SU-DHL-6 (cell line): ENCODE data around the gene EHBP1L1.

Experiments used
- H2AFZ ChIP-seq: fragments of 200-600 bp; sonication (generic); 2 replicates; pipeline ENCODE4 v1.6.1; 2014; ENCODE audit warnings: low read depth, mild to moderate bottlenecking, moderate library complexity, mixed read lengths, antibody characterized with exemption, low read length; ENCODE audit not compliant: severe bottlenecking
- H3F3A ChIP-seq: fragments of 200-600 bp; shearing (Covaris generic); 2 replicates; pipeline ENCODE4 v1.6.0; 2016; ENCODE audit warnings: antibody characterized with exemption, mild to moderate bottlenecking; ENCODE audit not compliant: insufficient read depth
- H3K27ac ChIP-seq: fragments of 200-600 bp; sonication (generic); 2 replicates; pipeline ENCODE4 v1.5.1; 2016; ENCODE audit warnings: low read depth, mild to moderate bottlenecking, low read length, moderate library complexity, mixed read lengths
- H3K27me3 ChIP-seq: fragments of 200-600 bp; sonication (generic), shearing (Covaris generic); 2 replicates; pipeline ENCODE4 v1.6.0; 2014; ENCODE audit warnings: mild to moderate bottlenecking, low read length
- H3K36me3 ChIP-seq: fragments of 200-600 bp; sonication (generic); 2 replicates; pipeline ENCODE4 v1.6.1; 2014; ENCODE audit warnings: mild to moderate bottlenecking, low read length, mixed read lengths
- H3K4me2 ChIP-seq: fragments of 300-600, 200-600 bp; shearing (Covaris generic), sonication (generic); 2 replicates; pipeline ENCODE4 v1.6.0; 2014; ENCODE audit warnings: low read length, low read depth, mild to moderate bottlenecking; ENCODE audit not compliant: poor library complexity, severe bottlenecking
- H3K4me3 ChIP-seq: fragments of 200-600 bp; sonication (generic); 2 replicates; pipeline ENCODE4 v1.5.1; 2014; ENCODE audit warnings: antibody characterized with exemption, low read length, mild to moderate bottlenecking, mixed read lengths; ENCODE audit not compliant: insufficient read depth, poor library complexity, severe bottlenecking
- H3K79me2 ChIP-seq: fragments of 200-600 bp; sonication (generic); 2 replicates; pipeline ENCODE4 v1.6.1; 2014; ENCODE audit warnings: mild to moderate bottlenecking, low read length, moderate library complexity; ENCODE audit not compliant: insufficient read depth
- H3K9ac ChIP-seq: fragments of 200-600 bp; sonication (generic); 2 replicates; pipeline ENCODE4 v1.7.0; 2014; ENCODE audit warnings: mild to moderate bottlenecking, low read length
- H3K9me2 ChIP-seq: fragments of 200-600 bp; sonication (generic); replicated peaks from 2 replicates; pipeline ENCODE4 v1.6.1; 2014; ENCODE audit warnings: low read length; ENCODE audit not compliant: insufficient read depth
- H3K9me3 ChIP-seq: fragments of 200-600 bp; sonication (generic); 2 replicates; pipeline ENCODE4 v1.6.1; 2014; ENCODE audit warnings: low read length, mixed read lengths; ENCODE audit not compliant: insufficient read depth
- H4K20me1 ChIP-seq: fragments of 200-600 bp; sonication (generic); 2 replicates; pipeline ENCODE4 v1.6.1; 2014; ENCODE audit warnings: low read depth, mild to moderate bottlenecking, antibody characterized with exemption, low read length, moderate library complexity, mixed read lengths
- CTCF ChIP-seq: fragments of 200-600 bp; sonication (generic); IDR thresholded peaks from one replicate; pipeline ENCODE4 v1.5.1; 2017; ENCODE audit warnings: antibody characterized with exemption, mild to moderate bottlenecking, low read length, moderate library complexity; ENCODE audit not compliant: insufficient read depth, poor library complexity, severe bottlenecking
- EZH2phosphoT487 ChIP-seq: fragments of 200-600 bp; sonication (generic), shearing (Covaris generic); conservative IDR thresholded peaks from 2 replicates; pipeline ENCODE4 v1.6.1; 2018; ENCODE audit warnings: mild to moderate bottlenecking, antibody characterized with exemption, low read length, moderate library complexity, mixed read lengths

The EHBP1L1 gene

GRCh38 chr11:65627202-65627601 is 51.3 kb downstream of the EHBP1L1 start:
- Histone ChIP-seq H2AFZ (no peak overlapping the region), H3F3A (no peaks in the 10 kb centered on the region), H3K4me2 (no peak overlapping the region), H4K20me1 (no peaks in the 10 kb centered on the region), H3K9me2 (no peaks in the 10 kb centered on the region), H3K27me3 (no peaks in the 10 kb centered on the region), H3K9me3 (no peaks in the 10 kb centered on the region), H3K9ac (no peak overlapping the region), H3K4me3 (no peak overlapping the region), H3K27ac (no peak overlapping the region), H3K79me2 (no peaks in the 10 kb centered on the region), H3K36me3 (no peaks in the 10 kb centered on the region)
- TF ChIP-seq EZH2phosphoT487 (no peak), CTCF (no peak)

- Histone ChIP-seq H3F3A (no peaks in the 10 kb centered on the region), H3K9me3 (no peaks in the 10 kb centered on the region), H3K9me2 (no peaks in the 10 kb centered on the region), H3K27me3 (no peaks in the 10 kb centered on the region), H4K20me1 (no peaks in the 10 kb centered on the region), H3K36me3 (no peaks in the 10 kb centered on the region), H3K9ac (no peak overlapping the region), H2AFZ (no peak overlapping the region), H3K4me3 (no peak overlapping the region), H3K27ac (no peak overlapping the region), H3K4me2 (no peak overlapping the region), H3K79me2 (no peaks in the 10 kb centered on the region)
- no peak for TF ChIP-seq EZH2phosphoT487
- no peak for TF ChIP-seq CTCF
These were observed 53.7 kb downstream of the EHBP1L1 start for GRCh38 chr11:65629579-65629978.

- no peaks in the 10 kb centered on the region for H3K36me3 ChIP-seq
- H3K9me2 ChIP-seq: no peaks in the 10 kb centered on the region
These were observed 54.4 kb downstream of the EHBP1L1 start for GRCh38 chr11:65630215-65630614.

More at GRCh38 chr11:65630215-65630614, 54.4 kb downstream of the EHBP1L1 start:
- no peaks in the 10 kb centered on the region for H3K27me3 ChIP-seq
- H3K4me3 ChIP-seq: no peak overlapping the region
- no peak for TF ChIP-seq EZH2phosphoT487
- TF ChIP-seq CTCF: no peak
- no peak overlapping the region for H3K27ac ChIP-seq
- no peak overlapping the region for H3K4me2 ChIP-seq
- no peak overlapping the region for H3K9ac ChIP-seq
- no peak overlapping the region for H2AFZ ChIP-seq
- H3K79me2 ChIP-seq: no peaks in the 10 kb centered on the region
- no peaks in the 10 kb centered on the region for H4K20me1 ChIP-seq
- no peaks in the 10 kb centered on the region for H3F3A ChIP-seq
- no peaks in the 10 kb centered on the region for H3K9me3 ChIP-seq
